Progenitor cell of endocrine pancreas (in vitro differentiated cells): ENCODE data around the gene TSPAN4. TPM values are rescaled to one million over a fixed set of nuclear protein-coding genes. Genes with fewer than 3 reads are reported as not detected.

Source experiments
- DNase-seq: peaks from one replicate; pipeline ENCODE4 v3.0.0; 2021; ENCODE audit warnings: low spot score; ENCODE audit not compliant: unreplicated experiment
- H3K27ac Mint-ChIP-seq: 2 replicates; pipeline ENCODE4 v1.8.0; 2021; ENCODE audit warnings: mild to moderate bottlenecking, moderate library complexity, mixed read lengths
- H3K27me3 Mint-ChIP-seq: 2 replicates; pipeline ENCODE4 v1.8.0; 2021; ENCODE audit warnings: mixed read lengths
- H3K36me3 Mint-ChIP-seq: 2 replicates; pipeline ENCODE4 v1.8.0; 2022; ENCODE audit warnings: mixed read lengths; ENCODE audit not compliant: insufficient read depth
- H3K4me1 Mint-ChIP-seq: 2 replicates; pipeline ENCODE4 v1.8.0; 2021; ENCODE audit warnings: low read depth, mixed read lengths
- H3K4me3 Mint-ChIP-seq: 2 replicates; pipeline ENCODE4 v1.8.0; 2021; ENCODE audit warnings: low read depth, mild to moderate bottlenecking, moderate library complexity, mixed read lengths
- H3K9me3 Mint-ChIP-seq: 2 replicates; pipeline ENCODE4 v1.8.0; 2021; ENCODE audit warnings: low read depth, mixed read lengths
- total RNA-seq: library from RNA; stranded (reverse); gene quantifications from 2 replicates; pipeline ENCODE4 v1.2.1, GENCODE V29; 2021
- TF ChIP-seq, protein P1 (sequence below): fragments of 200-600 bp; sonication (generic); IDR thresholded peaks from one replicate; pipeline ENCODE4 v1.5.0; 2021; ENCODE audit warnings: antibody characterized with exemption, mild to moderate bottlenecking; ENCODE audit not compliant: unreplicated experiment

Gene TSPAN4
- total RNA-seq, 1 donor from 2014 or later = 24.9 TPM

DNA sequence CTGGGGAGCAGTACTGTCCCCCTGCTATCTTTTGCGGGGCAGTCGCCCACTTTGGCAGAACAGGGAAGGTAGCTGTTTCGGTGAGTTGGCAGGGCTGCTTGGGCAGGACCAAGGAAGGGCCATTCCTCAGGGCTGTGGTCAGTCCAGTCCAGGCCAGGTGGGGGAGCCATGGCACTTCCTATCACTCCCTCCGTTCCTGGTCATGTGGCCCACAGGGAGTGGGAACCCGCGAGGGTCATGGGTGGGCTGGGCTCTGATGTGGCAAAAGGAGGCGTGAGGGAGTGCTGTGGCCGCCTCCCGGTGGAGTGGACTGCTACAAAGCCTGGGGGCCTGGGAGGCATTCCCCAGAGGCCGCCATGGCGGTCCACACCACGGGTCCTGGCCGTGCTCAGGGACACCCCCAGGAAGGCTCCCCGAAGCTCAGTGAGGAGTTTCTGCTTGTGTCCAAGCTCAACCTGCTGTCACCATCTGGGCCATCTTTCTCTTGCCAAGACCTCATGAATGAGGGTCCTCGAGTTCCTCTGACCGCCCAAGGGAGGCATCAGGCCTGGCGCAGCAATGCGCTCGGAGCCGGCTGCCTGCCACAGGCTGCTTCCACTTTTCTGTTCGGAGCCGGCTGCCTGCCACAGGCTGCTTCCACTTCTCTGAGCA, 56.0 kb downstream of the TSPAN4 start:
- H3K27ac Mint-ChIP-seq = no peak overlapping the region
- H3K36me3 Mint-ChIP-seq = peaks cover 8% of the 10 kb centered on the region
- TF ChIP-seq, protein P1, sequence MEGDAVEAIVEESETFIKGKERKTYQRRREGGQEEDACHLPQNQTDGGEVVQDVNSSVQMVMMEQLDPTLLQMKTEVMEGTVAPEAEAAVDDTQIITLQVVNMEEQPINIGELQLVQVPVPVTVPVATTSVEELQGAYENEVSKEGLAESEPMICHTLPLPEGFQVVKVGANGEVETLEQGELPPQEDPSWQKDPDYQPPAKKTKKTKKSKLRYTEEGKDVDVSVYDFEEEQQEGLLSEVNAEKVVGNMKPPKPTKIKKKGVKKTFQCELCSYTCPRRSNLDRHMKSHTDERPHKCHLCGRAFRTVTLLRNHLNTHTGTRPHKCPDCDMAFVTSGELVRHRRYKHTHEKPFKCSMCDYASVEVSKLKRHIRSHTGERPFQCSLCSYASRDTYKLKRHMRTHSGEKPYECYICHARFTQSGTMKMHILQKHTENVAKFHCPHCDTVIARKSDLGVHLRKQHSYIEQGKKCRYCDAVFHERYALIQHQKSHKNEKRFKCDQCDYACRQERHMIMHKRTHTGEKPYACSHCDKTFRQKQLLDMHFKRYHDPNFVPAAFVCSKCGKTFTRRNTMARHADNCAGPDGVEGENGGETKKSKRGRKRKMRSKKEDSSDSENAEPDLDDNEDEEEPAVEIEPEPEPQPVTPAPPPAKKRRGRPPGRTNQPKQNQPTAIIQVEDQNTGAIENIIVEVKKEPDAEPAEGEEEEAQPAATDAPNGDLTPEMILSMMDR = peak; percentile 15
- no peaks in the 10 kb centered on the region for H3K4me1 Mint-ChIP-seq
- H3K9me3 Mint-ChIP-seq = no peaks in the 10 kb centered on the region
- H3K4me3 Mint-ChIP-seq = no peak overlapping the region
- H3K27me3 Mint-ChIP-seq = no peaks in the 10 kb centered on the region
- DNase-seq = no peak

DNA sequence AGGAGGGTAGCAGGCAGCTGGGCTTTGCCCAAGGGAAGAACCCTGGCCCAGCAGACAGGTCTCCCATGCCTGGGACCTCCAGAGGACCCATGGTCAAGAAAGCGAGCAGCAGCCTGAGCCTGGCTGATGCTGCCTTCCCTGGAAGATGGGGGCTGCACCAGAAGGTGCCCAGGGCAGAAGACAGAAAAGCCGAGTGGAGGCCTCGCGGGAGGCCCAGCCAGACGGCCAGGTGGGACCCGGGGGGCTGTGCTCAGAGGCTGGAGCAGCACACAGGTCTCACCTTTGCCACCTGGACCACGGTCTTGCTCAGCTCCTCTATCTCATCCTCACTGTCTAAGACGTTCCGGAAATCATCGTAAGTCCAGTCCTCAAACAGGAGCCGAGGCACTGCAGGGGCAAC, 57.1 kb downstream of the TSPAN4 start:
- Mint-ChIP-seq H3K36me3 (peaks cover 8% of the 10 kb centered on the region), H3K4me1 (no peaks in the 10 kb centered on the region), H3K27me3 (no peaks in the 10 kb centered on the region), H3K27ac (no peak overlapping the region), H3K4me3 (no peak overlapping the region), H3K9me3 (no peaks in the 10 kb centered on the region)
- DNase-seq = no peak
- TF ChIP-seq, protein P1 = no peak

DNA sequence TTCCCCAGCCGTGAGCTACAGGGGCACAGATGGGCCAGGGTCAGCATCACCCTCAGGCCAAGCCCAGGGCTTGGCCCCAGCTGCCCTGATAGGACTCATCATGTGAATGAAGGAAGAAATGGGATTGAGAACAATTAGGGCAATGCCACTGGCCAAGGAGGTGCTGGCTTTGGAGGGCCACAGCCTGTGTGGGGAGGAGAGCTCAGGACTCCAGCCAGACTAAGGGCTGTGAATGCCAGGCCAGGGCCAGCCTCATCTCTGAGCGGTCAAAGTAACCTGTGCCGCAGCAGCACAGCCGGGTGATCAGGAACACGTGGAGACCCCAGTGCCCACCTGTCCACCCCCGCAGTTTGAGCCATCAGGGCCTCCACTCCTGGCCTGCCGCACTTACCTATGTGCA, 57.9 kb downstream of the TSPAN4 start:
- Mint-ChIP-seq H3K27me3 (no peaks in the 10 kb centered on the region), H3K9me3 (no peaks in the 10 kb centered on the region), H3K36me3 (peaks cover 8% of the 10 kb centered on the region), H3K27ac (no peak overlapping the region), H3K4me1 (no peaks in the 10 kb centered on the region), H3K4me3 (no peak overlapping the region)
- DNase-seq = no peak
- TF ChIP-seq, protein P1 = no peak

DNA sequence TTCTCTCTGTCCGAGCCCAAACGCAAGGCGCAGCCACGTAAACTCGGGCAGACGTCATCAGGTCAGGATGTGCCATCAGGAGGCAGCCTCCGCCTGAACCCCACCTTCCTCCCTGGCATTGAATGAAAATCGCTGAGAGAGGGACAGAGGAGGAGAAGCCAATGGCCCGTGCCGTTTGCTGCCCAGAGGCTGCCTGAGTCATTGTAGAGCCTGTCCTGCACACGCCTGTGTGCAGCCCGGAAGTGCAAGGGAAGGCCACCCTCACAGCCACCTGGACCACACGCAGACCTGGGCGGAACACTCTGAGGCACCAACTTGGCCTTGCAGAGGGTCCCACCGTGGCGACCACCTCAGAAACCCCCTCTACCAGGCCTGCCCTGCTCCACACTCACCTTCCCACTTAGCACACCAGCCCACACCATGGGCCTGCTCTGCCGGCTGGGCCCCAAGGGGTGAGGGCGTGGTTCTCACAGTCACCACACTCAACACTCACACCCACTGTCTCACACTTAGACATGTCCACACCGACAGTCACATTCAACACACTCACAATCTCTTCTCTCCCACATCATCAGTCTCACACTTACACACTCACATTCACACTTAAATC, 58.9 kb downstream of the TSPAN4 start:
- DNase-seq = no peak
- Mint-ChIP-seq H3K4me1 (no peaks in the 10 kb centered on the region), H3K9me3 (no peaks in the 10 kb centered on the region), H3K4me3 (no peak overlapping the region), H3K27ac (no peak overlapping the region), H3K27me3 (no peaks in the 10 kb centered on the region), H3K36me3 (peaks cover 10% of the 10 kb centered on the region)
- TF ChIP-seq, protein P1 = no peak

DNA sequence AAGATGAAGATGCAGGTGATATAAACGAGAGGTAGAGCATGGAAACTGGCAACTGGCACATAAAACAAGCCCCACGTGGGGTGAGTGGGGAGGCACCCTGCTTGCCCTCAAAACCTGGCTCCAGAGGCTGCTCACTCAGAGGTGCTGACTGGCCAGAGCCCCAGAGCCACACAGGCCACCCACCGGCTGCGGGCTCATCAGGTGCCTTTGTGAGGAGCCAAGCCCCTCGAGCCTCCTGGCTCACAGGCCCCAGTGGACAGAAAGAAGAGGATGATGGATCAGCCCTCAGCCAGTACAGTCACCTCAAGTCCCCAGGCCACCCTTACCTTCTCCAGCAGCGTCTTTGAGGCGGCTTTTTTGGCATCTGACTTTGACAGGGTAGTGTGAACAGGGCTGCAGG, 61.7 kb downstream of the TSPAN4 start:
- Mint-ChIP-seq H3K4me1 (no peaks in the 10 kb centered on the region), H3K4me3 (no peak overlapping the region), H3K27me3 (no peaks in the 10 kb centered on the region), H3K9me3 (no peaks in the 10 kb centered on the region), H3K36me3 (peaks cover 10% of the 10 kb centered on the region), H3K27ac (no peak overlapping the region)
- DNase-seq = no peak
- TF ChIP-seq, protein P1 = no peak
